Loucy (cell line): ENCODE results near the gene PARD3B.

ENCODE experiments used
- H2AFZ ChIP-seq: fragments of 200-600 bp; sonication (generic); 2 replicates; pipeline ENCODE4 v1.6.0; 2016; ENCODE audit warnings: antibody characterized with exemption, mild to moderate bottlenecking, low read length, moderate library complexity
- H3F3A ChIP-seq: fragments of 200-600 bp; 2 replicates; pipeline ENCODE4 v1.6.0; 2016; ENCODE audit warnings: antibody characterized with exemption, low read depth, mild to moderate bottlenecking
- H3K27me3 ChIP-seq: fragments of 200-600 bp; sonication (generic); 2 replicates; pipeline ENCODE4 v1.6.1; 2014; ENCODE audit warnings: low read length, mild to moderate bottlenecking; ENCODE audit not compliant: insufficient read depth, poor library complexity, severe bottlenecking
- H3K36me3 ChIP-seq: fragments of 200-600 bp; sonication (generic); 2 replicates; pipeline ENCODE4 v1.6.1; 2016; ENCODE audit warnings: low read length; ENCODE audit not compliant: insufficient read depth
- H3K4me1 ChIP-seq: fragments of 200-600 bp; sonication (generic); 2 replicates; pipeline ENCODE4 v1.5.1; 2014; ENCODE audit warnings: low read length, mild to moderate bottlenecking; ENCODE audit not compliant: insufficient read depth, poor library complexity, severe bottlenecking
- H3K4me2 ChIP-seq: fragments of 200-600 bp; sonication (generic); 2 replicates; pipeline ENCODE4 v1.6.0; 2014; ENCODE audit warnings: antibody characterized with exemption, low read length, low read depth, mild to moderate bottlenecking; ENCODE audit not compliant: poor library complexity, severe bottlenecking
- H3K4me3 ChIP-seq: fragments of 200-600 bp; sonication (generic); 2 replicates; pipeline ENCODE4 v1.5.1; 2014; ENCODE audit warnings: low read length, mild to moderate bottlenecking, mixed read lengths; ENCODE audit not compliant: poor library complexity, severe bottlenecking
- H3K79me2 ChIP-seq: fragments of 200-600 bp; sonication (generic); 2 replicates; pipeline ENCODE4 v1.6.1; 2014; ENCODE audit warnings: low read length; ENCODE audit not compliant: insufficient read depth
- H3K9ac ChIP-seq: fragments of 200-600 bp; sonication (generic); 2 replicates; pipeline ENCODE4 v1.6.0; 2014; ENCODE audit warnings: mild to moderate bottlenecking, low read depth, low read length, moderate library complexity; ENCODE audit not compliant: poor library complexity, severe bottlenecking
- H3K9me2 ChIP-seq: fragments of 200-600 bp; sonication (generic); replicated peaks from 2 replicates; pipeline ENCODE4 v1.6.1; 2016; ENCODE audit warnings: low read depth, low read length, mixed read lengths
- H3K9me3 ChIP-seq: fragments of 200-600 bp; sonication (generic); 2 replicates; pipeline ENCODE4 v1.6.1; 2014; ENCODE audit warnings: mild to moderate bottlenecking, antibody characterized with exemption, low read length, low read depth; ENCODE audit not compliant: insufficient read depth
- H4K20me1 ChIP-seq: fragments of 200-600 bp; sonication (generic); 2 replicates; pipeline ENCODE4 v1.6.0; 2014; ENCODE audit warnings: antibody characterized with exemption, low read length, mild to moderate bottlenecking; ENCODE audit not compliant: insufficient read depth, poor library complexity, severe bottlenecking
- EZH2phosphoT487 ChIP-seq: fragments of 200-600 bp; IDR thresholded peaks from 2 replicates; pipeline ENCODE4 v1.6.1; 2018; ENCODE audit warnings: antibody characterized with exemption, mild to moderate bottlenecking, moderate library complexity, borderline replicate concordance
- TF ChIP-seq, protein P1 (sequence below): fragments of 200-600 bp; sonication (generic); conservative IDR thresholded peaks from 2 replicates; pipeline ENCODE4 v1.5.1; 2014; ENCODE audit warnings: mild to moderate bottlenecking, antibody characterized with exemption, low read length

PARD3B gene

DNA sequence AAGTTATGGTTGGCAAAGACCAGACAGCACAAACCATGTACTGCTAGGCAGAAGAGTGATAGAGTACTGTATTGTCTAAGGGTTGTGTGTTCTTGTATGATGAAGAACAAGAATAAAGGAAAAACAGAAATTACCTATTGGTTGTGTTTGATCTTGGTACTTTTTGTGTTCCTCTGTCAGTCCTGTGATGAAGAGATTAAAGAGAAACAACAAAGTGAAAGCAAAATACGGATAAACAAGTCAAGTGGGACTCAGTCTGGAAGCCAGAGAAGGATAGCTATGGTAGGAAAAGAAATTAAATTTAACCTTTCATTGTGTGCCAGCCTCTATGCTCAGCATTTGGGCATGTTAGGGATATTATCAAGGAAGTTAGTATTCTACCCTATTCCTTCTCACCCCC is 413.1 kb downstream of the PARD3B start:
- H2AFZ ChIP-seq: peak overlapping the region; percentile 6; the same call in 1 of the 2 replicates
- no peaks in the 10 kb centered on the region for H3F3A ChIP-seq
- H3K79me2 ChIP-seq: no peaks in the 10 kb centered on the region
- H4K20me1 ChIP-seq: no peaks in the 10 kb centered on the region
- no peaks in the 10 kb centered on the region for H3K27me3 ChIP-seq
- H3K9ac ChIP-seq: peak overlapping the region; percentile 60
- H3K4me3 ChIP-seq: peak overlapping the region; percentile 49
- H3K9me3 ChIP-seq: no peaks in the 10 kb centered on the region
- peak overlapping the region; percentile 61 for H3K4me2 ChIP-seq
- H3K9me2 ChIP-seq: no peaks in the 10 kb centered on the region
- no peak for TF ChIP-seq EZH2phosphoT487
- TF ChIP-seq, protein P1, sequence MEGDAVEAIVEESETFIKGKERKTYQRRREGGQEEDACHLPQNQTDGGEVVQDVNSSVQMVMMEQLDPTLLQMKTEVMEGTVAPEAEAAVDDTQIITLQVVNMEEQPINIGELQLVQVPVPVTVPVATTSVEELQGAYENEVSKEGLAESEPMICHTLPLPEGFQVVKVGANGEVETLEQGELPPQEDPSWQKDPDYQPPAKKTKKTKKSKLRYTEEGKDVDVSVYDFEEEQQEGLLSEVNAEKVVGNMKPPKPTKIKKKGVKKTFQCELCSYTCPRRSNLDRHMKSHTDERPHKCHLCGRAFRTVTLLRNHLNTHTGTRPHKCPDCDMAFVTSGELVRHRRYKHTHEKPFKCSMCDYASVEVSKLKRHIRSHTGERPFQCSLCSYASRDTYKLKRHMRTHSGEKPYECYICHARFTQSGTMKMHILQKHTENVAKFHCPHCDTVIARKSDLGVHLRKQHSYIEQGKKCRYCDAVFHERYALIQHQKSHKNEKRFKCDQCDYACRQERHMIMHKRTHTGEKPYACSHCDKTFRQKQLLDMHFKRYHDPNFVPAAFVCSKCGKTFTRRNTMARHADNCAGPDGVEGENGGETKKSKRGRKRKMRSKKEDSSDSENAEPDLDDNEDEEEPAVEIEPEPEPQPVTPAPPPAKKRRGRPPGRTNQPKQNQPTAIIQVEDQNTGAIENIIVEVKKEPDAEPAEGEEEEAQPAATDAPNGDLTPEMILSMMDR: no peak
- H3K36me3 ChIP-seq: no peaks in the 10 kb centered on the region
- H3K4me1 ChIP-seq: peaks cover 46% of the 10 kb centered on the region

DNA sequence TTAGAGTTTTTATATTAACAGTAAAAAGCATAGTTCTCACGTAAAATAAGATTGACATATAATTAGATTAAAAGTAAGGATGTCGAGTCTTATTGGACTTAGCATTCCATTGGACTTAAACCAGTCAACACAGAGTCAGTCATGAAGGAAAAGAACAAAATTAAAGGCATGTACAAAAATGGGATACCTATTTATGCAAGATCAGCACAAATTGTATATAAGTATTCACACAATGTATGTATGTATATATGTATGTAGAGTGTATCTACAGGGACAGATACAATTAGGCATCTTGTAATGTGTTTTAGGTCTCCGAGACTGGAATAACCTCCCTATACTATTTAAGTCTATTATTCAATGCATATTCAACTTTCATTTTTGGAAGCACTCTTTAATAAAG is 419.1 kb downstream of the PARD3B start:
- Histone ChIP-seq H3K79me2 (no peaks in the 10 kb centered on the region), H3F3A (peaks cover 16% of the 10 kb centered on the region), H3K36me3 (no peaks in the 10 kb centered on the region), H2AFZ (no peak overlapping the region), H3K27me3 (no peaks in the 10 kb centered on the region), H3K9me2 (no peaks in the 10 kb centered on the region), H3K4me3 (no peak overlapping the region), H3K4me1 (peaks cover 36% of the 10 kb centered on the region), H3K9ac (no peak overlapping the region), H3K9me3 (no peaks in the 10 kb centered on the region), H3K4me2 (no peak overlapping the region), H4K20me1 (no peaks in the 10 kb centered on the region)
- TF ChIP-seq, protein P1: no peak
- no peak for TF ChIP-seq EZH2phosphoT487

DNA sequence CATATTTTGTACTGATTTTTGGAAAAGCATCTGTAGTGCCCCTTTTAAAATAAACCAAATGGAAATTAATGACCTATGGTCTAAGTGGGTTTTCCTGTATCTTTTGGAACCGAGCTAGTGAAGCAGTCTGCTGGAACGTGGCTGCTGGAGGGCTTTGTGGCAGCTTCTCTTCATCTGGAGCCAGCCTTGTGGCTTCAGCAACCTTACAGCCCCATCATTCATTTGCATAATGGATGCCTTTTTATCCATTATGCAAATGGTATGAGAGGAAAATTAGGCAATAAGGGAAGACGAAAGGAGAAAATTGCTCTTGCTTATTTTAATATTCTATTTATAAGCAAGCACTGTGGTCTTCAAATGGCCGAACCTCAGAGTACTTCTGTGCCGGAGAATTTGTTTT is 421.0 kb downstream of the PARD3B start:
- H3K9me3 ChIP-seq: no peaks in the 10 kb centered on the region
- no peaks in the 10 kb centered on the region for H3K9me2 ChIP-seq
- peak overlapping the region; percentile 56 for H3K9ac ChIP-seq
- no peaks in the 10 kb centered on the region for H3K27me3 ChIP-seq
- no peak overlapping the region for H3K4me3 ChIP-seq
- no peaks in the 10 kb centered on the region for H3K79me2 ChIP-seq
- H3F3A ChIP-seq: peaks cover 16% of the 10 kb centered on the region
- no peaks in the 10 kb centered on the region for H3K36me3 ChIP-seq
- no peaks in the 10 kb centered on the region for H4K20me1 ChIP-seq
- no peak overlapping the region for H2AFZ ChIP-seq
- H3K4me2 ChIP-seq: no peak overlapping the region
- peaks cover 44% of the 10 kb centered on the region for H3K4me1 ChIP-seq
- TF ChIP-seq EZH2phosphoT487: no peak
- TF ChIP-seq, protein P1: no peak
